Left ventricle myocardium superior (tissue), 1 donor: ENCODE data around the gene TRIM22. TPM values are rescaled to one million over a fixed set of nuclear protein-coding genes. Genes with fewer than 3 reads are reported as not detected.

Experiments
- ATAC-seq: fragments of 200-7000 bp; cut with Tn5 transposase; one replicate; pipeline ENCODE4 v1.9.1; 2020; ENCODE audit warnings: mild to moderate bottlenecking, moderate library complexity
- DNase-seq: peaks from one replicate; pipeline ENCODE4 v3.0.0-alpha.2; 2020
- intact Hi-C: fragments of 100-400 bp; cut with micrococcal nuclease; formaldehyde crosslinking; loops from one replicate; pipeline ENCODE4 v1.11.0; 2022
- total RNA-seq: library from RNA; stranded (reverse); fragmentation: NEBNext Ultra II Directional; extraction: Animal tissue kit (Norgen Biotek cat#: 25700); gene quantifications from one replicate; pipeline ENCODE4 v1.2.1, GENCODE V29; 2021
- donor health status: DM: no; HTN: yes; CAD: no; lungs with severe emphysema.

TRIM22 gene
- total RNA-seq, 1 donor from 2014 or later: 19.2 TPM

- DNase-seq (no peak), ATAC-seq (no peak)
- intact Hi-C loops: no loop called here
Measured at GRCh38 chr11:5727691-5728090, 38.1 kb downstream of the TRIM22 start.

- ATAC-seq (no peak), DNase-seq (no peak)
- intact Hi-C loops: no loop called here
Measured at GRCh38 chr11:5736396-5736795, 46.8 kb downstream of the TRIM22 start, which contains the start of gene OR56B1. TSS of gene OR56B1 (plus strand) at chr11:5736448. CDS start at chr11:5736517, 69 bp downstream.

GRCh38 chr11:5737091-5737490 is 47.5 kb downstream of the TRIM22 start:
- ATAC-seq (no peak), DNase-seq (no peak)
- intact Hi-C loops: no loop called here

GRCh38 chr11:5737670-5738392 is 48.2 kb downstream of the TRIM22 start:
- DNase-seq: no peak
- intact Hi-C loops: no loop called here
- no peak for ATAC-seq

- intact Hi-C loops: no loop called here
- no peak for DNase-seq
- no peak for ATAC-seq
Measured at GRCh38 chr11:5738431-5738830, 48.8 kb downstream of the TRIM22 start.

GRCh38 chr11:5746614-5747013 is 57.0 kb downstream of the TRIM22 start:
- ATAC-seq: no peak
- intact Hi-C loops: no loop called here
- no peak for DNase-seq

- DNase-seq (no peak), ATAC-seq (no peak)
- intact Hi-C loops: no loop called here
Measured at GRCh38 chr11:5749836-5750235, 60.2 kb downstream of the TRIM22 start.

GRCh38 chr11:5753943-5754342 is 64.4 kb downstream of the TRIM22 start, which contains the start of gene OR52N4:
TSS of gene OR52N4 (plus strand) at chr11:5754243. CDS start at chr11:5754741, 498 bp downstream.
- intact Hi-C loops: no loop called here
- ATAC-seq: no peak
- no peak for DNase-seq

Other genes starting within 250 kb of the TRIM22 start
- gene OR51I1, start 248.3 kb upstream of the TRIM22 start, total RNA-seq: not detected
- gene OR51I2, start 240.5 kb upstream of the TRIM22 start, total RNA-seq: not detected
- gene OR52D1, start 201.1 kb upstream of the TRIM22 start, total RNA-seq: not detected
- not detected for gene UBQLN3, start 179.8 kb upstream of the TRIM22 start, total RNA-seq
- gene UBQLNL, start 173.1 kb upstream of the TRIM22 start, total RNA-seq: 0.17 TPM
- gene OR52H1, start 141.2 kb upstream of the TRIM22 start, total RNA-seq: not detected
- not detected for gene OR52B6, start 108.9 kb upstream of the TRIM22 start, total RNA-seq
- gene TRIM6, start 93.2 kb upstream of the TRIM22 start, total RNA-seq: 1.5 TPM
- gene TRIM34, start 64.8 kb upstream of the TRIM22 start, total RNA-seq: 1.6 TPM
- 6.8 TPM for gene TRIM5, start 4.7 kb upstream of the TRIM22 start, total RNA-seq
- not detected for gene OR56B1, start 46.7 kb downstream of the TRIM22 start, total RNA-seq
- not detected for gene OR52N4, start 64.5 kb downstream of the TRIM22 start, total RNA-seq
- not detected for gene OR52N5, start 93.6 kb downstream of the TRIM22 start, total RNA-seq
- not detected for gene OR52N1, start 101.5 kb downstream of the TRIM22 start, total RNA-seq
- gene OR52N2, start 119.1 kb downstream of the TRIM22 start, total RNA-seq: not detected
- not detected for gene OR52E6, start 152.1 kb downstream of the TRIM22 start, total RNA-seq
- not detected for gene OR52E8, start 167.9 kb downstream of the TRIM22 start, total RNA-seq
- not detected for gene OR52E4, start 190.8 kb downstream of the TRIM22 start, total RNA-seq
- not detected for gene OR52E5, start 203.4 kb downstream of the TRIM22 start, total RNA-seq